ENCODE measurements around the gene TUB.

Gene TUB

GRCh38 chr11:8080674-8081590 lies at the start of gene TUB:
TSS of gene TUB (plus strand) at chr11:8081211. CDS start at chr11:8081511, 300 bp downstream.
- no peak for DNase-seq (ENCODE audit: low spot score)

GRCh38 chr11:8031248-8032115 lies 49.5 kb upstream of the TUB start:
- DNase-seq (ENCODE audit: low spot score) = no peak

GRCh38 chr11:8032122-8032521 lies 48.9 kb upstream of the TUB start:
- DNase-seq (ENCODE audit: low spot score) = no peak

- DNase-seq (ENCODE audit: low spot score) = no peak
Measured at GRCh38 chr11:8032576-8033304, 48.3 kb upstream of the TUB start.

- peak; percentile 59 for DNase-seq (ENCODE audit: low spot score)
Measured at GRCh38 chr11:8033305-8034105, 47.5 kb upstream of the TUB start.

- DNase-seq (ENCODE audit: low spot score) = no peak
Measured at GRCh38 chr11:8034106-8034585, 46.9 kb upstream of the TUB start.

GRCh38 chr11:8034604-8035190 lies 46.3 kb upstream of the TUB start:
- no peak for DNase-seq (ENCODE audit: low spot score)

- DNase-seq (ENCODE audit: low spot score) = no peak
Measured at GRCh38 chr11:8035200-8035855, 45.7 kb upstream of the TUB start.

- DNase-seq (ENCODE audit: low spot score) = no peak
Measured at GRCh38 chr11:8036002-8036802, 44.8 kb upstream of the TUB start.

- no peak for DNase-seq (ENCODE audit: low spot score)
Measured at GRCh38 chr11:8036986-8037385, 44.0 kb upstream of the TUB start.

- no peak for DNase-seq (ENCODE audit: low spot score)
Measured at GRCh38 chr11:8038393-8038792, 42.6 kb upstream of the TUB start.

GRCh38 chr11:8038811-8039529 lies 42.0 kb upstream of the TUB start:
- no peak for DNase-seq (ENCODE audit: low spot score)

GRCh38 chr11:8039530-8040260 lies 41.3 kb upstream of the TUB start:
- no peak for DNase-seq (ENCODE audit: low spot score)

- no peak for DNase-seq (ENCODE audit: low spot score)
Measured at GRCh38 chr11:8040261-8040920, 40.6 kb upstream of the TUB start.

- DNase-seq (ENCODE audit: low spot score) = no peak
Measured at GRCh38 chr11:8040921-8041285, 40.1 kb upstream of the TUB start.

GRCh38 chr11:8041576-8041975 lies 39.4 kb upstream of the TUB start:
- no peak for DNase-seq (ENCODE audit: low spot score)

GRCh38 chr11:8043756-8044155 lies 37.3 kb upstream of the TUB start:
- no peak for DNase-seq (ENCODE audit: low spot score)

GRCh38 chr11:8045839-8046238 lies 35.2 kb upstream of the TUB start:
- DNase-seq (ENCODE audit: low spot score) = no peak

Measured in NAMALWA (cell line).